Type B pancreatic cell (in vitro differentiated cells): ENCODE measurements around the gene CNTRL. TPM values are rescaled to one million over a fixed set of nuclear protein-coding genes. Genes with fewer than 3 reads are reported as not detected.

Source experiments
- DNase-seq: peaks from one replicate; pipeline ENCODE4 v3.0.0; 2021; ENCODE audit warnings: mixed read lengths; ENCODE audit not compliant: unreplicated experiment; ENCODE audit errors: extremely low spot score
- H3K27ac Mint-ChIP-seq: 2 replicates; pipeline ENCODE4 v1.8.0; 2021; ENCODE audit warnings: mild to moderate bottlenecking, mixed read lengths
- H3K27me3 Mint-ChIP-seq: 2 replicates; pipeline ENCODE4 v1.8.0; 2021; ENCODE audit warnings: mixed read lengths
- H3K36me3 Mint-ChIP-seq: 2 replicates; pipeline ENCODE4 v1.8.0; 2021; ENCODE audit warnings: mixed read lengths
- H3K4me1 Mint-ChIP-seq: one replicate; pipeline ENCODE4 v1.8.0; 2021; ENCODE audit warnings: mixed read lengths; ENCODE audit not compliant: unreplicated experiment
- H3K4me3 Mint-ChIP-seq: 2 replicates; pipeline ENCODE4 v1.8.0; 2021; ENCODE audit warnings: mild to moderate bottlenecking, mixed read lengths
- H3K9me3 Mint-ChIP-seq: 2 replicates; pipeline ENCODE4 v1.8.0; 2021; ENCODE audit warnings: mixed read lengths
- total RNA-seq: library from RNA; stranded (reverse); gene quantifications from 2 replicates; pipeline ENCODE4 v1.2.1, GENCODE V29; 2021; ENCODE audit warnings: low replicate concordance
- TF ChIP-seq, protein P1 (sequence below): fragments of 200-600 bp; sonication (generic); conservative IDR thresholded peaks from 2 replicates; pipeline ENCODE4 v1.5.0; 2021; ENCODE audit warnings: antibody characterized with exemption, mild to moderate bottlenecking

Gene CNTRL
- total RNA-seq, 1 donor from 2014 or later: 20.9 TPM

DNA sequence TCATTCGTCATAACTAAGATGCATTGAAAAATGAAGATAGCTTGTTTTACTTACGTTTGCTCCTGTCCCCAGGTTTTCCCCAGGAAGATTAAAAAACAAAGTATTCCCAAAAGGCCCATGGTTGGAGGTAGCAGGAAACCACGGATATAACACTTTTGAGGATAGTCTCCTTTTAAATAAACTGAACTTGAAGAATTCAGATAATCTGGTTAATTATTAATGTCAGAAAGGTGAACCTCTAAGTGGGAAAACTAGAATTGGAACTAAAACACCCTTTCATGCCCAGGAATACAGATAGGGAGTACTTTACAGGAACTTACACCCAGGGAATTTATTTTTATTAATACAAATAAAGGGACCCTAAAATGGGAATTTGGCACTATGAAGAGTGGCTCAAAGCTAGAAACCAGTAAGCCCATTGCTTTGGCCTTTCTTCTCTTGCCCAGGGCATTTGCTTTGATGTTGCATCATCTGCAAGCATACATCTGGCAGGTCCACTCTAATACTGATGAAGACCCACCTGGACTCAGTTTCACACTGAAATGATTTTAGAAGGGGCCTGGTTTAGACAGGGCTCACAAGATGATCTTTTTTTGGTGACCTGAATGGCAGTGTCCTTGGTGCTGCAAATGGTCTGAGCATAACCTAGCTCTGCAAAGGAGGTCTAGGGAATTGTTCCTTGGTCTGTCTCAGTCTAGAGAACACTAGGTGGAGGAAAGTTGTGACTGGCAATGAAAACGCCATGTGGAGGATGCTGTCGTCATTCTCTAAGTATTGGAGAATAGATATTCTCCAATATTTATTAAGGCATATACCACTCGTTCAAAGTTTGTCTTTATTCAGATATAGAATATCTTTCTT, 24.4 kb upstream of the CNTRL start, which contains the start of gene C5:
Gene C5, minus strand, starts transcription at position 148 of the 861 bp plus-strand sequence. Its CDS starts 29 bp downstream, at position 119.
- Mint-ChIP-seq H3K4me3 (no peak within 1 kb of the TSS), H3K9me3 (no peaks in the 10 kb centered on the region), H3K27me3 (no peaks in the 10 kb centered on the region), H3K27ac (no peak within 1 kb of the TSS), H3K4me1 (no peaks in the 10 kb centered on the region), H3K36me3 (no peaks in the 10 kb centered on the region)
- TF ChIP-seq, protein P1, sequence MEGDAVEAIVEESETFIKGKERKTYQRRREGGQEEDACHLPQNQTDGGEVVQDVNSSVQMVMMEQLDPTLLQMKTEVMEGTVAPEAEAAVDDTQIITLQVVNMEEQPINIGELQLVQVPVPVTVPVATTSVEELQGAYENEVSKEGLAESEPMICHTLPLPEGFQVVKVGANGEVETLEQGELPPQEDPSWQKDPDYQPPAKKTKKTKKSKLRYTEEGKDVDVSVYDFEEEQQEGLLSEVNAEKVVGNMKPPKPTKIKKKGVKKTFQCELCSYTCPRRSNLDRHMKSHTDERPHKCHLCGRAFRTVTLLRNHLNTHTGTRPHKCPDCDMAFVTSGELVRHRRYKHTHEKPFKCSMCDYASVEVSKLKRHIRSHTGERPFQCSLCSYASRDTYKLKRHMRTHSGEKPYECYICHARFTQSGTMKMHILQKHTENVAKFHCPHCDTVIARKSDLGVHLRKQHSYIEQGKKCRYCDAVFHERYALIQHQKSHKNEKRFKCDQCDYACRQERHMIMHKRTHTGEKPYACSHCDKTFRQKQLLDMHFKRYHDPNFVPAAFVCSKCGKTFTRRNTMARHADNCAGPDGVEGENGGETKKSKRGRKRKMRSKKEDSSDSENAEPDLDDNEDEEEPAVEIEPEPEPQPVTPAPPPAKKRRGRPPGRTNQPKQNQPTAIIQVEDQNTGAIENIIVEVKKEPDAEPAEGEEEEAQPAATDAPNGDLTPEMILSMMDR: no peak
- no peak for DNase-seq

DNA sequence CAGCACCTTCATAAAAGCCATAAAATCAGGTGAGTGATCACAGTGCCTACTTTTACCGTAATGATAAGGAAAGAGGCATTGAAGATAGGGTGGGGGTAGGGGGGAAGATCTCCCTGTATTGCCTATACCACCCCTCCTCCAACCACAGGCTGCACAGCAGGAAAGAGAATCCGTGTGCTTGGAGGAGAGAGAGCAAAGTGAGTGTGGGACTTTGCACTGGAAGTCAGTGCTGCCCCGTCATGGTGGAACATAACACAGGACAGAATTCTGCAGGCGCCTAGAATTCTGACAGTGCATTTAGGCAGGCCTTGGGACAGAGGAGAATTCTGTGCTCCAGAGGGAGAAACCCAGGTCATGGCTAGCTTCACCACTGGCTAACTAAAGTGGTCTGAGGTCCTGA, 21.2 kb upstream of the CNTRL start:
- H3K27ac Mint-ChIP-seq: no peak overlapping the region
- H3K9me3 Mint-ChIP-seq: no peaks in the 10 kb centered on the region
- H3K4me1 Mint-ChIP-seq: no peaks in the 10 kb centered on the region
- H3K4me3 Mint-ChIP-seq: no peak overlapping the region
- TF ChIP-seq, protein P1: no peak
- H3K27me3 Mint-ChIP-seq: no peaks in the 10 kb centered on the region
- no peak for DNase-seq
- no peaks in the 10 kb centered on the region for H3K36me3 Mint-ChIP-seq

DNA sequence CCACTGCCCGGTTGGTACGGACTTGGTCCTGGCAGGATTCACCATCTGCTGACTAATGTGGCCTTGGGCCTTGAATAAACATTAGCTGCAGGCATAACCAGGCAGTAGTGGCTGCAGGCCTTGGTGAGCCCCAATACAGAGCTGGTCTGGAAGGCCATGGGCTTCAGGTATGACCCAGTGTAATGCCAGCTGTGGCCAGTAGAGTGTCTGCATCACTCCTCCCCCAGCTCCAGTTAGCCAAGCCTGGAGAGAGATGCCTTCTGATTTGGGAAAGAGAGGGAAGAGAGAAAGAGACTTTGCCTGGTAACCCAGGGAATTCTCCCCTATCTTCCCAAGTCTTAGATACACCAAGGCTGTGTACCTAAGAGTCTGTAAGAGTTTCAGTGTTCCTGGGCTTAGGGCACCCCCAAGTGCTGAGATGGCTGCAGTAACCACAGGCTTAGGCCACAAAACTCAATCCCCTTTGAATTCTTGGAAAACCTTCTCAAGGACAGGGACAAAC, 19.1 kb upstream of the CNTRL start:
- Mint-ChIP-seq H3K27ac (no peak overlapping the region), H3K9me3 (no peaks in the 10 kb centered on the region), H3K36me3 (no peaks in the 10 kb centered on the region), H3K4me1 (no peaks in the 10 kb centered on the region), H3K4me3 (no peak overlapping the region), H3K27me3 (no peaks in the 10 kb centered on the region)
- TF ChIP-seq, protein P1: peak; percentile 55
- no peak for DNase-seq

DNA sequence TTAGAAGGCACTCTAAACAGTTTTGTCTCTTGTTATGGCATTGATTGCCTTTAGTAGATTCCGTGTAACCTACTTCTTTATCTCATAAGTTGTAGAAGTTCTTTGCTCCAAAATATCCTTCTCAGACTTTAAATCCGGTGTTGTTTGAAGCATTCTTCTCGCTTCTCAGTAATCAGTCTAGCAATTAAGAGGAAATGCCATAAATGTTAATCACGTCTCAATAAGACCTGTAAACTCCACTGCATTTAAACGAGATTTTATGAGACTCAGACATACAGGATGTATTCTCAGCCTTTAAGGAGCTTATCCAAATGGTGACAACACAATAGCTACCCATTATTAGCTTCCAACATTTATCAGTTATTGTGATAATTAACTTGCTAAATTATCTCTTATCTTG, 16.9 kb upstream of the CNTRL start:
- DNase-seq: no peak
- Mint-ChIP-seq H3K9me3 (no peaks in the 10 kb centered on the region), H3K27me3 (no peaks in the 10 kb centered on the region), H3K36me3 (no peaks in the 10 kb centered on the region), H3K4me3 (no peak overlapping the region), H3K27ac (no peak overlapping the region), H3K4me1 (peaks cover 7% of the 10 kb centered on the region)
- TF ChIP-seq, protein P1: no peak

DNA sequence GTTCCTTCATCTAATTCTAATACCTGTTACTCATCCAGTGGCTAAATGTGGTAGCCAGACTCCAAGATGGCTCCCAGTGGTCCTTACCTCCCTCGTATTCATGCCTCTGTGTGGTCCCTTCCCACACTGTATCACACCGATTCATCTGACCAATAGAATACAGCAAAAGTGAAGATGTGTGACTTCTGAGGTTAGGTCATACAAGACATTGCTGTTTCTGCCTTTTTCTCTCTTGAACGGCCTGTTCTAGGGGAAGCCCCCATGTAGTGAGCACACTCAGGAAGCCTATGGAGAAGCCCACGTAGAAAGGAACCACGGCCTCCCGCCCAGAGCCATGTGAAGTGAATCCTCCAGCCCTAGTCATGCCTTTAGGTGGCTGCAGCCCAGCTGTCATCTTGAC, 15.2 kb upstream of the CNTRL start:
- no peak overlapping the region for H3K4me3 Mint-ChIP-seq
- TF ChIP-seq, protein P1: no peak
- no peaks in the 10 kb centered on the region for H3K36me3 Mint-ChIP-seq
- no peaks in the 10 kb centered on the region for H3K27me3 Mint-ChIP-seq
- no peak for DNase-seq
- no peak overlapping the region for H3K27ac Mint-ChIP-seq
- peaks cover 7% of the 10 kb centered on the region for H3K4me1 Mint-ChIP-seq
- no peaks in the 10 kb centered on the region for H3K9me3 Mint-ChIP-seq
